SW 1271 (cell line): ENCODE measurements around the gene FAM234A.
"Not testable (repeated sequence)": the region's sequence is repeated elsewhere in the genome, so short reads cannot be mapped to it uniquely, and the experiment has no call there.

Experiments
- DNase-seq, 2 experiments: peaks; one replicate each; lab custom pipeline; 2025; lab: John Stamatoyannopoulos, UW

Gene FAM234A

GRCh38 chr16:234468-235305 lies at the start of gene FAM234A:
FAM234A (plus strand) TSS chr16:234821; CDS start chr16:254414, 19,593 bp downstream.
- peak; percentile 58 to 75 for DNase-seq

- DNase-seq = no peak
Measured at GRCh38 chr16:185213-185612, 49.4 kb upstream of the FAM234A start.

GRCh38 chr16:185691-186090 lies 48.9 kb upstream of the FAM234A start:
- no peak for DNase-seq

- DNase-seq = no peak
Measured at GRCh38 chr16:187330-187729, 47.3 kb upstream of the FAM234A start.

GRCh38 chr16:188674-189073 lies 45.9 kb upstream of the FAM234A start:
- no peak for DNase-seq

- no peak for DNase-seq
Measured at GRCh38 chr16:189604-190186, 44.9 kb upstream of the FAM234A start.

GRCh38 chr16:191831-192230 lies 42.8 kb upstream of the FAM234A start:
- DNase-seq = no peak

- no peak for DNase-seq
Measured at GRCh38 chr16:192686-193085, 41.9 kb upstream of the FAM234A start.

GRCh38 chr16:193441-193840 lies 41.2 kb upstream of the FAM234A start:
- no peak for DNase-seq

GRCh38 chr16:194516-194915 lies 40.1 kb upstream of the FAM234A start:
- DNase-seq = no peak

GRCh38 chr16:200388-200787 lies 34.2 kb upstream of the FAM234A start:
- no peak for DNase-seq

GRCh38 chr16:203246-203645 lies 31.4 kb upstream of the FAM234A start:
- DNase-seq = no peak

- not testable (repeated sequence) for DNase-seq
Measured at GRCh38 chr16:204046-204445, 30.6 kb upstream of the FAM234A start.

GRCh38 chr16:209359-209758 lies 25.3 kb upstream of the FAM234A start:
- not testable (repeated sequence) for DNase-seq

- DNase-seq = not testable (repeated sequence)
Measured at GRCh38 chr16:211631-212180, 22.9 kb upstream of the FAM234A start.

GRCh38 chr16:212999-213398 lies 21.6 kb upstream of the FAM234A start:
- DNase-seq = no peak

GRCh38 chr16:220021-220420 lies 14.6 kb upstream of the FAM234A start:
- no peak for DNase-seq

GRCh38 chr16:228151-228851 lies 6.3 kb upstream of the FAM234A start:
- DNase-seq = no peak

- DNase-seq = peak; percentile 39 to 68
Measured at GRCh38 chr16:228852-229730, 5.5 kb upstream of the FAM234A start, which contains the start of gene LUC7L. LUC7L (minus strand) TSS chr16:229449; CDS start chr16:229339, 110 bp downstream.

- no peak for DNase-seq
Measured at GRCh38 chr16:229731-230281, 4.8 kb upstream of the FAM234A start.

- not testable (repeated sequence) for DNase-seq
Measured at GRCh38 chr16:230351-230750, 4.3 kb upstream of the FAM234A start.
